Measurements from ENCODE around the gene CNTN6. TPM values are rescaled to one million over a fixed set of nuclear protein-coding genes. Genes with fewer than 3 reads are reported as not detected.

The CNTN6 gene
- total and polyA plus RNA-seq, 2 donors (not counting 1 experiment from before 2014, with no cell fraction given), result not detected

GRCh38 chr3:1262246-1262645 lies 169.4 kb downstream of the CNTN6 start:
- DNase-seq (no peak), ATAC-seq (ENCODE audit: low read depth) (no peak)
- intact Hi-C loops (cut with micrococcal nuclease), result no loop called here
- Mint-ChIP-seq H3K4me1 (no peaks in the 10 kb centered on the region), H3K27me3 (no peaks in the 10 kb centered on the region), H3K9me3 (ENCODE audit: insufficient read depth) (no peaks in the 10 kb centered on the region), H3K4me3 (no peak overlapping the region), H3K27ac (no peak overlapping the region)
- Histone ChIP-seq H3K36me3 (replicated peaks in 1 of 2; ENCODE audit: control extremely low read depth in 1 of 2, control insufficient read depth in 1 of 2, extremely low read depth in 1 of 2, insufficient read depth in 2 of 2, low read length in 1 of 2) (no peaks in the 10 kb centered on the region), H3K27me3 (replicated peaks in 1 of 4; ENCODE audit: control extremely low read depth in 1 of 4, control insufficient read depth in 3 of 4, insufficient read depth in 4 of 4, low read length in 3 of 4) (no peaks in the 10 kb centered on the region), H3K79me2 (ENCODE audit: control insufficient read depth, insufficient read depth, low read length) (no peaks in the 10 kb centered on the region), H2AFZ (ENCODE audit: insufficient read depth, low read depth, low read length, poor library complexity, severe bottlenecking) (no peak overlapping the region), H3K4me1 (ENCODE audit: control insufficient read depth in 2 of 2, insufficient read depth in 2 of 2, low read length in 2 of 2) (no peaks in the 10 kb centered on the region), H3K4me2 (replicated peaks; ENCODE audit: low read depth, low read length, poor library complexity, severe bottlenecking) (no peak overlapping the region), H3K27ac (ENCODE audit: low read length in 2 of 2) (no peak overlapping the region), H3K9me3 (ENCODE audit: control extremely low read depth in 1 of 3, control insufficient read depth in 2 of 3, insufficient read depth in 1 of 3, low read length in 2 of 3) (no peaks in the 10 kb centered on the region), H3K9ac (ENCODE audit: low read length) (no peak overlapping the region), H4K20me1 (ENCODE audit: control insufficient read depth, insufficient read depth, low read length, poor library complexity, severe bottlenecking) (no peaks in the 10 kb centered on the region), H3K4me3 (ENCODE audit: control extremely low read depth in 1 of 5, extremely low read depth in 1 of 5, insufficient read depth in 1 of 5, low read depth in 2 of 5, low read length in 4 of 5) (no peak overlapping the region)
- ChIA-PET POLR2A (no interaction called here), CTCF (no interaction called here)
- no CpG with 5 or more reads among the region's 2 CpGs for WGBS (ENCODE audit: insufficient coverage)
- TF ChIP-seq EZH2 (IDR thresholded peaks at IDR 0.05; ENCODE audit: borderline replicate concordance, insufficient read depth, low read depth, low read length, poor library complexity, severe bottlenecking) (no peak), CTCF (IDR thresholded peaks at IDR 0.05) (no peak)

- Histone ChIP-seq H3K36me3 (replicated peaks in 1 of 2; ENCODE audit: control extremely low read depth in 1 of 2, control insufficient read depth in 1 of 2, extremely low read depth in 1 of 2, insufficient read depth in 2 of 2, low read length in 1 of 2) (no peaks in the 10 kb centered on the region), H4K20me1 (ENCODE audit: control insufficient read depth, insufficient read depth, low read length, poor library complexity, severe bottlenecking) (no peaks in the 10 kb centered on the region), H3K4me2 (replicated peaks; ENCODE audit: low read depth, low read length, poor library complexity, severe bottlenecking) (no peak overlapping the region), H3K79me2 (ENCODE audit: control insufficient read depth, insufficient read depth, low read length) (no peaks in the 10 kb centered on the region), H3K9ac (ENCODE audit: low read length) (no peak overlapping the region), H3K27me3 (replicated peaks in 1 of 4; ENCODE audit: control extremely low read depth in 1 of 4, control insufficient read depth in 3 of 4, insufficient read depth in 4 of 4, low read length in 3 of 4) (no peaks in the 10 kb centered on the region), H3K4me3 (ENCODE audit: control extremely low read depth in 1 of 5, extremely low read depth in 1 of 5, insufficient read depth in 1 of 5, low read depth in 2 of 5, low read length in 4 of 5) (no peak overlapping the region), H3K27ac (ENCODE audit: low read length in 2 of 2) (no peak overlapping the region), H3K4me1 (ENCODE audit: control insufficient read depth in 2 of 2, insufficient read depth in 2 of 2, low read length in 2 of 2) (no peaks in the 10 kb centered on the region), H3K9me3 (ENCODE audit: control extremely low read depth in 1 of 3, control insufficient read depth in 2 of 3, insufficient read depth in 1 of 3, low read length in 2 of 3) (no peaks in the 10 kb centered on the region), H2AFZ (ENCODE audit: insufficient read depth, low read depth, low read length, poor library complexity, severe bottlenecking) (no peak overlapping the region)
- POLR2A ChIA-PET, result no interaction called here
- H3K4me3 Mint-ChIP-seq, result no peak overlapping the region
- no peaks in the 10 kb centered on the region for H3K27me3 Mint-ChIP-seq
- no peaks in the 10 kb centered on the region for H3K9me3 Mint-ChIP-seq (ENCODE audit: insufficient read depth)
- DNase-seq (no peak), ATAC-seq (ENCODE audit: low read depth) (no peak)
- CTCF ChIA-PET, result no interaction called here
- WGBS (ENCODE audit: insufficient coverage), result 100% methylated on average over 1 of the region's 4 CpGs
- TF ChIP-seq CTCF (IDR thresholded peaks at IDR 0.05) (no peak), EZH2 (IDR thresholded peaks at IDR 0.05; ENCODE audit: borderline replicate concordance, insufficient read depth, low read depth, low read length, poor library complexity, severe bottlenecking) (no peak)
- no peak overlapping the region for H3K27ac Mint-ChIP-seq
- no peaks in the 10 kb centered on the region for H3K4me1 Mint-ChIP-seq
- intact Hi-C loops (cut with micrococcal nuclease), result no loop called here
Observed at GRCh38 chr3:1263121-1263520, 170.3 kb downstream of the CNTN6 start.
